Prostate gland (tissue), 2 donors: ENCODE results near the gene CDH13.

Source experiments
- CTCF ChIP-seq, 4 experiments: fragments of 200-600 bp in 2 of 4; fragments of 450-650 bp in 2 of 4; sonication (generic) in 2 of 4; IDR thresholded peaks; 1 replicate in 3 of 4; 2 replicates in 1 of 4; pipeline ENCODE4 v1.5.1; 2016 to 2019; ENCODE audit warnings: antibody characterized with exemption in 4 of 4, mild to moderate bottlenecking in 2 of 4, moderate library complexity in 2 of 4
- POLR2AphosphoS5 ChIP-seq: sonication (generic); formaldehyde crosslinking; IDR thresholded peaks from one replicate; pipeline ENCODE4 v1.6.1; 2017; ENCODE audit warnings: antibody characterized with exemption

DNA sequence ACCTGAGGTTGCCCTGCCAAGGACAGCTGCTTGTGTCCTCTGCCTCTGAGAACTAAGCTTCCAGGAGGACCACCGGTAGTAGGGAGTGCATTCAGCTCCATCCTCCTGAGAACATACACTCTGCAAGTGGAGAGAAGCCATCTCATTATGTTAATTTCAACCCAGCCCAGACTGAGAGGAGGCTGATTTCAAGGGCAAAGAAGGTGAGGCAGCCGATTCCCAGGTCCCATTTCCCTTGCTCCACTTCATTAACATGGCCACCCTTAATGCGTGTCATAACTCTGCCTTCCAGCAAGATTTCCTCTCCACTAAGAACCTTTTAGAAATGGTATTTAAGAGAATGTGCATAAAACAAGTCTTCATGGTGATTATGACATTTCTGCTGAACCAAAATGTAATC, 72.5 kb downstream of the CDH13 start:
- TF ChIP-seq CTCF (IDR thresholded peaks at IDR 0.05) (no peak), POLR2AphosphoS5 (no peak)
